Measurements from ENCODE around the gene DHTKD1. TPM values are rescaled to one million over a fixed set of nuclear protein-coding genes. Genes with fewer than 3 reads are reported as not detected.
A peak's percentile ranks its signal among the peaks of the same experiment; 100 is the strongest.

The DHTKD1 gene
- 10 to 100 TPM; 16.9 to 17.8 TPM for total RNA-seq

- Mint-ChIP-seq H3K27me3 (no peaks in the 10 kb centered on the region), H3K4me3 (peak within 1 kb of the TSS; percentile 82), H3K36me3 (ENCODE audit: low read depth) (peaks cover 5% of the 10 kb centered on the region), H3K27ac (peak within 1 kb of the TSS; percentile 83), H3K9me3 (no peaks in the 10 kb centered on the region), H3K4me1 (peaks cover 23% of the 10 kb centered on the region)
- peak; percentile 99 for DNase-seq
- ChIA-PET CTCF (interaction anchor here (0.5 to 1.2 kb wide), 5 partner anchors 10 to 62 kb away, joined by 3 to 5 read pairs (median 3); partner anchors contain the start of gene UPF2), POLR2A (interaction anchor here (0.6 to 3.7 kb wide), 6 partner anchors 16 to 128 kb away, joined by 3 to 30 read pairs (median 3); partner anchors contain the start of genes CDC123, NUDT5 and UPF2)
These were observed at the start of gene DHTKD1 for GRCh38 chr10:12068449-12069269. DHTKD1 (plus strand) TSS chr10:12068954; CDS start chr10:12069034, 80 bp downstream.

- Mint-ChIP-seq H3K27ac (no peak overlapping the region), H3K9me3 (no peaks in the 10 kb centered on the region), H3K4me3 (no peak overlapping the region), H3K27me3 (no peaks in the 10 kb centered on the region), H3K36me3 (ENCODE audit: low read depth) (peaks cover 30% of the 10 kb centered on the region), H3K4me1 (peaks cover 19% of the 10 kb centered on the region)
- no peak for DNase-seq
- CTCF ChIA-PET: no interaction called here
- POLR2A ChIA-PET: interaction anchor here (1.1 kb wide), 1 partner anchor 14 kb away, joined by 3 read pairs; no protein-coding TSS in a partner anchor
These were observed 49.3 kb upstream of the DHTKD1 start for GRCh38 chr10:12019283-12019971.

GRCh38 chr10:12020574-12020973 lies 48.2 kb upstream of the DHTKD1 start:
- Mint-ChIP-seq H3K9me3 (no peaks in the 10 kb centered on the region), H3K4me3 (no peak overlapping the region), H3K36me3 (ENCODE audit: low read depth) (peaks cover 23% of the 10 kb centered on the region), H3K27ac (no peak overlapping the region), H3K4me1 (peaks cover 20% of the 10 kb centered on the region), H3K27me3 (no peaks in the 10 kb centered on the region)
- POLR2A ChIA-PET: no interaction called here
- CTCF ChIA-PET: no interaction called here
- DNase-seq: no peak

GRCh38 chr10:12022580-12023257 lies 46.0 kb upstream of the DHTKD1 start:
- no peak overlapping the region for H3K4me3 Mint-ChIP-seq
- ChIA-PET CTCF (no interaction called here), POLR2A (interaction anchor here (0.7 kb wide), 1 partner anchor 406 kb away, joined by 3 read pairs; no protein-coding TSS in a partner anchor)
- H3K27ac Mint-ChIP-seq: peak overlapping the region; percentile 73
- DNase-seq: no peak
- H3K4me1 Mint-ChIP-seq: peaks cover 32% of the 10 kb centered on the region
- no peaks in the 10 kb centered on the region for H3K9me3 Mint-ChIP-seq
- H3K27me3 Mint-ChIP-seq: no peaks in the 10 kb centered on the region
- H3K36me3 Mint-ChIP-seq (ENCODE audit: low read depth): peaks cover 31% of the 10 kb centered on the region

- Mint-ChIP-seq H3K9me3 (no peaks in the 10 kb centered on the region), H3K27ac (no peak overlapping the region), H3K4me1 (peaks cover 40% of the 10 kb centered on the region), H3K36me3 (ENCODE audit: low read depth) (peaks cover 48% of the 10 kb centered on the region), H3K27me3 (no peaks in the 10 kb centered on the region), H3K4me3 (no peak overlapping the region)
- POLR2A ChIA-PET: interaction anchor here (0.7 to 1.1 kb wide), 2 partner anchors 16 to 170 kb away, joined by 3 read pairs; partner anchors contain the start of gene NUDT5
- CTCF ChIA-PET: interaction anchor here (1.0 kb wide), 1 partner anchor 244 kb away, joined by 3 read pairs; no protein-coding TSS in a partner anchor
- no peak for DNase-seq
These were observed 43.2 kb upstream of the DHTKD1 start for GRCh38 chr10:12025591-12025990.

GRCh38 chr10:12027539-12027938 lies 41.2 kb upstream of the DHTKD1 start:
- no peak overlapping the region for H3K27ac Mint-ChIP-seq
- peaks cover 33% of the 10 kb centered on the region for H3K4me1 Mint-ChIP-seq
- ChIA-PET POLR2A (interaction anchor here (2.9 kb wide), 1 partner anchor 15 kb away, joined by 12 read pairs; the partner anchor contains the start of gene UPF2), CTCF (no interaction called here)
- H3K9me3 Mint-ChIP-seq: no peaks in the 10 kb centered on the region
- H3K36me3 Mint-ChIP-seq (ENCODE audit: low read depth): peaks cover 51% of the 10 kb centered on the region
- no peak overlapping the region for H3K4me3 Mint-ChIP-seq
- no peaks in the 10 kb centered on the region for H3K27me3 Mint-ChIP-seq
- no peak for DNase-seq

- no peaks in the 10 kb centered on the region for H3K27me3 Mint-ChIP-seq
- POLR2A ChIA-PET: interaction anchor here (2.9 kb wide), 1 partner anchor 11 kb away, joined by 15 read pairs; the partner anchor contains the start of gene UPF2
- no peak overlapping the region for H3K27ac Mint-ChIP-seq
- CTCF ChIA-PET: no interaction called here
- H3K9me3 Mint-ChIP-seq: no peaks in the 10 kb centered on the region
- peaks cover 23% of the 10 kb centered on the region for H3K4me1 Mint-ChIP-seq
- DNase-seq: no peak
- peaks cover 66% of the 10 kb centered on the region for H3K36me3 Mint-ChIP-seq (ENCODE audit: low read depth)
- H3K4me3 Mint-ChIP-seq: no peak overlapping the region
These were observed 37.4 kb upstream of the DHTKD1 start for GRCh38 chr10:12031404-12031803.

- Mint-ChIP-seq H3K36me3 (ENCODE audit: low read depth) (peaks cover 48% of the 10 kb centered on the region), H3K4me1 (peaks cover 34% of the 10 kb centered on the region), H3K9me3 (no peaks in the 10 kb centered on the region), H3K4me3 (no peak overlapping the region), H3K27ac (no peak overlapping the region), H3K27me3 (no peaks in the 10 kb centered on the region)
- POLR2A ChIA-PET: interaction anchor here (0.5 to 1.4 kb wide), 3 partner anchors 23 to 253 kb away, joined by 3 to 4 read pairs (median 3); no protein-coding TSS in a partner anchor
- no peak for DNase-seq
- CTCF ChIA-PET: no interaction called here
These were observed 32.6 kb upstream of the DHTKD1 start for GRCh38 chr10:12036073-12036655.

GRCh38 chr10:12041766-12042408 lies 26.9 kb upstream of the DHTKD1 start:
- no peaks in the 10 kb centered on the region for H3K9me3 Mint-ChIP-seq
- peak overlapping the region; percentile 95 for H3K4me3 Mint-ChIP-seq
- ChIA-PET POLR2A (interaction anchor here (0.6 to 3.3 kb wide), 13 partner anchors 8 to 154 kb away, joined by 3 to 30 read pairs (median 4); partner anchors contain the start of genes CDC123, DHTKD1 and NUDT5), CTCF (interaction anchor here (1.0 to 1.3 kb wide), 3 partner anchors 8 to 154 kb away, joined by 3 to 4 read pairs (median 3); partner anchors contain the start of genes CDC123 and NUDT5)
- peaks cover 41% of the 10 kb centered on the region for H3K4me1 Mint-ChIP-seq
- no peaks in the 10 kb centered on the region for H3K27me3 Mint-ChIP-seq
- peaks cover 21% of the 10 kb centered on the region for H3K36me3 Mint-ChIP-seq (ENCODE audit: low read depth)
- peak overlapping the region; percentile 89 for H3K27ac Mint-ChIP-seq
- peak; percentile 42 for DNase-seq

GRCh38 chr10:12042409-12042796 lies 26.4 kb upstream of the DHTKD1 start:
- ChIA-PET POLR2A (interaction anchor here (0.6 to 3.3 kb wide), 15 partner anchors 9 to 153 kb away, joined by 3 to 30 read pairs (median 4); partner anchors contain the start of genes CDC123, DHTKD1 and NUDT5), CTCF (interaction anchor here (0.8 to 1.5 kb wide), 6 partner anchors 8 to 153 kb away, joined by 3 to 4 read pairs (median 3); partner anchors contain the start of genes CDC123 and NUDT5)
- peak; percentile 50 for DNase-seq
- peak overlapping the region; percentile 95 for H3K4me3 Mint-ChIP-seq
- no peaks in the 10 kb centered on the region for H3K27me3 Mint-ChIP-seq
- H3K9me3 Mint-ChIP-seq: no peaks in the 10 kb centered on the region
- H3K4me1 Mint-ChIP-seq: peaks cover 41% of the 10 kb centered on the region
- H3K36me3 Mint-ChIP-seq (ENCODE audit: low read depth): peaks cover 21% of the 10 kb centered on the region
- peak overlapping the region; percentile 89 for H3K27ac Mint-ChIP-seq

GRCh38 chr10:12042797-12043651 lies 25.7 kb upstream of the DHTKD1 start, which contains the start of gene UPF2:
UPF2 (minus strand) TSS chr10:12042809; CDS start chr10:12035423, 7,386 bp downstream.
- CTCF ChIA-PET: interaction anchor here (0.8 to 1.5 kb wide), 6 partner anchors 9 to 153 kb away, joined by 3 to 4 read pairs (median 3); partner anchors contain the start of genes CDC123 and NUDT5
- Mint-ChIP-seq H3K36me3 (ENCODE audit: low read depth) (peaks cover 17% of the 10 kb centered on the region), H3K4me3 (peak within 1 kb of the TSS; percentile 95), H3K27me3 (no peaks in the 10 kb centered on the region), H3K4me1 (peaks cover 43% of the 10 kb centered on the region), H3K27ac (peak within 1 kb of the TSS; percentile 97), H3K9me3 (no peaks in the 10 kb centered on the region)
- POLR2A ChIA-PET: interaction anchor here (0.6 to 3.3 kb wide), 20 partner anchors 9 to 1056 kb away, joined by 3 to 30 read pairs (median 4); partner anchors contain the start of genes CDC123, DHTKD1, NUDT5 and OPTN
- DNase-seq: peak; percentile 98

Measured in activated CD4-positive, alpha-beta memory T cell treated with anti-CD3 and anti-CD28 coated beads, Interleukin-2, amount 10 ng/mL, durations not matched to agents 7 days and 5 days (primary cell).